HUES64 (cell line): ENCODE measurements around the gene CPNE4.

Experiments
- H3K27ac ChIP-seq: 2 replicates; pipeline ENCODE4 v1.7.0; 2013; ENCODE audit warnings: low read depth, low read length, inconsistent platforms
- H3K27me3 ChIP-seq: 2 replicates; pipeline ENCODE4 v1.6.1; 2013; ENCODE audit warnings: mild to moderate bottlenecking, low read length; ENCODE audit not compliant: insufficient read depth
- H3K36me3 ChIP-seq: 2 replicates; pipeline ENCODE4 v1.6.1; 2013; ENCODE audit warnings: mild to moderate bottlenecking, low read length; ENCODE audit not compliant: insufficient read depth
- H3K4me1 ChIP-seq: 2 replicates; pipeline ENCODE4 v1.6.1; 2013; ENCODE audit warnings: mild to moderate bottlenecking, low read length, moderate library complexity; ENCODE audit not compliant: insufficient read depth
- H3K4me3 ChIP-seq: 2 replicates; pipeline ENCODE4 v1.5.1; 2013; ENCODE audit warnings: mild to moderate bottlenecking, low read length, moderate library complexity
- H3K9ac ChIP-seq: 2 replicates; pipeline ENCODE4 v1.6.1; 2013; ENCODE audit warnings: mild to moderate bottlenecking, low read depth, low read length
- H3K9me3 ChIP-seq: 2 replicates; pipeline ENCODE4 v1.6.1; 2013; ENCODE audit warnings: low read depth, low read length; ENCODE audit not compliant: insufficient read depth
- WGBS: fragments of 150-250, 120-280 bp; methylation state at CpG from one replicate; pipeline ENCODE4 v1.1.7; 2013; ENCODE audit warnings: missing lambda C conversion rate; 5-methylcytosine and 5-hydroxymethylcytosine counted together

The CPNE4 gene

DNA sequence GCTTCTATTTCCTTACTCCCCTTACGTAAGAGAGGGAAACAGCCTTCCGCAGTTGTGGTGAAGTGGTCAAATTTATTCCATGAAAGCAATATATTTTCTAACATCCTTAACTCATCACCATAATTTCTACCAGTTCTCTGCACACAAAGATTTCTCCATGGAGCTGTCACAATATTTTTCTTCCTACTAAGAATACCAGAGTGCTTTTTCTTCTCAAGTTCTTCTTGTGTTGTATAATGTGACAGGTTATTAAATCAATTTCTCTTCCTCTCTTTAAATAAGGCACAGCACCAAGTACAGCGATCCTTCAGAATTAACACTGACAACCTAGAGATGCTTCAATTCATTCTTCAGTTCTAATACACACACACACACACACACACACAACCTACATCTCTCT is 153.0 kb downstream of the CPNE4 start:
- Histone ChIP-seq H3K9ac (no peak overlapping the region), H3K27ac (no peak overlapping the region), H3K36me3 (no peaks in the 10 kb centered on the region), H3K27me3 (no peaks in the 10 kb centered on the region), H3K4me1 (no peaks in the 10 kb centered on the region), H3K4me3 (no peak overlapping the region), H3K9me3 (no peaks in the 10 kb centered on the region)
- 92% methylated on average over 2 of the region's 3 CpGs for WGBS

DNA sequence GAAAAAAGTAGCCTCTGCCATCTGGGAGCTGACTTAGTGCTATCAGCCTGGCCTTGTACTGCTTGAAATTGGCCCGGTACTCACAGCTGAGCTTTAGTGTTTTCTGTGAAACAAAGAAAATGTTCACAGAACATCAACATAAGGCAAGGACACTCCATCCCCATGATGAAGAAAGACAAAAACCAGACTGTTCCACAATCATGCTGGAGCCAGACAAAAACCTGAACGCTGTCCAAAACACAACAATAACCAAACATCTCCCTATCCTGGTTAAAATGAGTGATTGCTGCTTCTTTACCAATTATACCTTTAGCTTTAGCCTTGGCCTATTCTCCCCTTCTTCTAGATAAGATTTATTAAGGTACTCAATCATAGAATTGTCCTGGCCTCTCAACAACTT is 153.9 kb downstream of the CPNE4 start:
- Histone ChIP-seq H3K4me3 (no peak overlapping the region), H3K9ac (no peak overlapping the region), H3K9me3 (no peaks in the 10 kb centered on the region), H3K4me1 (no peaks in the 10 kb centered on the region), H3K27me3 (no peaks in the 10 kb centered on the region), H3K36me3 (no peaks in the 10 kb centered on the region), H3K27ac (no peak overlapping the region)
- WGBS: 98% methylated on average over 2 of the region's 2 CpGs

DNA sequence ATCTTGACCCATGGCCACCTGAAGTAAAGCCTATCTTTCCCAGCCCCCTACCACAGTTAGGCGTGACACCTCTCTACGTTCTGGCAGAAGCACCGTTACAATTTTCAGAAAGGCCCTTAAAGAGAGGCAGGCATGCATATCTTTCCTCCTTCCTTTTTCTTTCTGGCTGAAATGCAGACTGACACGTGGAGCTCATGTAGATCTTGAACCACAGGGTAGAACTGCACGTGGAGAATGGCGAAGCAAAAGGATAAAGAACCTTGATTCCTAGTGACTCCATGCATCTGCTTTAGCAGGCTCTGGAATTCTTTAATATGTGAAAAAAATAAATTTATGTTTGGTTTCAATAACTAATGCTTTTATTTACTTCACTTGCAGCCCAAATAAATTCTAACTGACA is 166.6 kb downstream of the CPNE4 start:
- H3K4me3 ChIP-seq: no peak overlapping the region
- peaks cover 13% of the 10 kb centered on the region for H3K4me1 ChIP-seq
- no peaks in the 10 kb centered on the region for H3K27me3 ChIP-seq
- no peak overlapping the region for H3K9ac ChIP-seq
- H3K36me3 ChIP-seq: no peaks in the 10 kb centered on the region
- H3K27ac ChIP-seq: no peak overlapping the region
- 90% methylated on average over 6 of the region's 6 CpGs for WGBS
- no peaks in the 10 kb centered on the region for H3K9me3 ChIP-seq

DNA sequence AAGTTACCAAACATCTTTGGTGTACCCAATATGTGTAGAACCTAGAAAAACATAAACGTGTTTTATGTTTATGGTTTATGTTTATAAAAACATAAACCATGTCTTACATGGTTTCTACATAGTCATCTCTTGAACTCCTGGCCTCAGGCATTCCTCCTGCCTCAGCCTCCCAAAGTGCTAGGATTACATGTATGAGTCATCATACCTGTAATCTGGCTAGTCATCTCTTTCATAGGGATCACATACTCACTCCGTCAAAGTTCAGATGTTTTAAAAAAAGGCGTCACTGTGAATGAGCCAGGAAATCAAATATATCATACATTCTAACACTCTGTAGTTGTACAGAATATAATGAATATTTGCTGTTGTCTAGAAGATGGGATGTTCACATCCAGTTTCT is 178.6 kb downstream of the CPNE4 start:
- H3K4me3 ChIP-seq: no peak overlapping the region
- H3K27ac ChIP-seq: no peak overlapping the region
- no peaks in the 10 kb centered on the region for H3K27me3 ChIP-seq
- no peaks in the 10 kb centered on the region for H3K36me3 ChIP-seq
- no peaks in the 10 kb centered on the region for H3K4me1 ChIP-seq
- 92% methylated on average over 2 of the region's 3 CpGs for WGBS
- no peak overlapping the region for H3K9ac ChIP-seq
- H3K9me3 ChIP-seq: no peaks in the 10 kb centered on the region

DNA sequence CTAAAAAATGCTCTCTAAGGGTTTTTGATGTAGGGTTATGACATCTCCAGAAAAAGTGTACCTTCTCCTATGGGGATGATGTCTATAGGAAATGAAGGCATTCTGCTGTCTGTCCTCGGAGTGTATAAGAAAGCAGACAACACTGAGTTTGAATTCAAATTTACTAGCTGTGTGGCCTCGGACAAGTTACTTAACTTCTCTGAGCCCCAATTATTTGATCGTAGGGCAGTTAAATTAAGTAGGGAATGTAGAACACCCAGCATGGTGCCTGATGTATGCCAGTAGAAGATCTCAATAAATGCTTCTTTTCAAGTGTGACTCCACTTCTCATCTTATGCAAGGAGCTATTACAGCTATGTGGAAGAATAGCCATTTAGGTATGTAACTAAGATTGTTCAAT is 184.6 kb downstream of the CPNE4 start:
- no peaks in the 10 kb centered on the region for H3K27me3 ChIP-seq
- no peaks in the 10 kb centered on the region for H3K36me3 ChIP-seq
- H3K4me1 ChIP-seq: no peaks in the 10 kb centered on the region
- 92% methylated on average over 3 of the region's 3 CpGs for WGBS
- no peak overlapping the region for H3K27ac ChIP-seq
- H3K4me3 ChIP-seq: no peak overlapping the region
- H3K9ac ChIP-seq: no peak overlapping the region
- no peaks in the 10 kb centered on the region for H3K9me3 ChIP-seq

DNA sequence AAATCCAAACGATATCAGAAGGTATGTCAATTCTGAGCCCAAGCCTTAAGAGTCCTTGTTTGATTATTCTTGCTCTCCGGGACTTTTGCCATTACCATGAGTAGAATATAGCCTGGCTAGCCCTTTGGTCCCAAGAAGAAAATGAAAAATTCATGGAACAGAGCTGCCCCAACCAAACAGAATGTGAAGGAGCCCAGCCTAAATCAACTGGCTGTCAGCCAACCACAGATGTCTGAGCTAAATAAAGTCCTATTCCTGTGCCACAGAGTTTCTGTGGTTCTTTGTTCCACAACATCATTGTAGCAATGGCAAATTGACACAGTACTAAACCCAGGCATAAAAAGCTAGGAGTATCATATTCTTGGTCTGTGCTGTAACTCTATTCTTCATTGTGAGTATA is 185.2 kb downstream of the CPNE4 start:
- H3K27ac ChIP-seq: no peak overlapping the region
- no peaks in the 10 kb centered on the region for H3K36me3 ChIP-seq

DNA sequence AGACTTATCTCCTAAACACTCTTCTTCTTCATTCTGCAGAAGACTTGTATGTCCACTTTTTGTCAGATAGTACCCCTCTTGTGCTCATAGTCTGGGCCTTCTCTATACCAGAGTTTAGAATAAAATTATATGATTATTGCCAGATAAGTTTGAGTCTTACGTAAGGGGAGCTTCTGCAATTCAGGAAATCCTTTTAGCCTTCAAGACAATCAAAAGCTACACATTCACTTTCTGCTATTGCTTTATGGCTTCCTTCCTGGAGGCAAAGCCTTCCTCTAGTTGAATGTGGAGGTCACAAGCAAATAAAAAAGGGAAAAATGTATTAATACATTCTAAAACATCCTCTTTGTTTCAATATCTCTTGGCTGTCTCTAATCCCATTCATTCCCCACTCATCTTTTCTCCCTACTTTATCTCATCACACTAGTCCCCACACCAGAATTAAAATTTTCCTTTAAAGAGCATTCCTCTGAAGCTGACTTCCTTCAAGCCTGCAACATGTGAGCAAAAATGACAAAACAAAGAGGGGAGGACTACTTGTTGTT is 186.8 kb downstream of the CPNE4 start:
- WGBS: 100% methylated on average over 1 of the region's 1 CpG
- Histone ChIP-seq H3K9me3 (no peaks in the 10 kb centered on the region), H3K4me1 (no peaks in the 10 kb centered on the region), H3K4me3 (no peak overlapping the region), H3K36me3 (no peaks in the 10 kb centered on the region), H3K27ac (no peak overlapping the region), H3K9ac (no peak overlapping the region), H3K27me3 (no peaks in the 10 kb centered on the region)

More for the DNA sequence above, 185.2 kb downstream of the CPNE4 start:
- no peak overlapping the region for H3K9ac ChIP-seq
- H3K4me1 ChIP-seq: no peaks in the 10 kb centered on the region
- H3K27me3 ChIP-seq: no peaks in the 10 kb centered on the region
- WGBS: 95% methylated on average over 2 of the region's 2 CpGs
- H3K4me3 ChIP-seq: no peak overlapping the region
- H3K9me3 ChIP-seq: no peaks in the 10 kb centered on the region

DNA sequence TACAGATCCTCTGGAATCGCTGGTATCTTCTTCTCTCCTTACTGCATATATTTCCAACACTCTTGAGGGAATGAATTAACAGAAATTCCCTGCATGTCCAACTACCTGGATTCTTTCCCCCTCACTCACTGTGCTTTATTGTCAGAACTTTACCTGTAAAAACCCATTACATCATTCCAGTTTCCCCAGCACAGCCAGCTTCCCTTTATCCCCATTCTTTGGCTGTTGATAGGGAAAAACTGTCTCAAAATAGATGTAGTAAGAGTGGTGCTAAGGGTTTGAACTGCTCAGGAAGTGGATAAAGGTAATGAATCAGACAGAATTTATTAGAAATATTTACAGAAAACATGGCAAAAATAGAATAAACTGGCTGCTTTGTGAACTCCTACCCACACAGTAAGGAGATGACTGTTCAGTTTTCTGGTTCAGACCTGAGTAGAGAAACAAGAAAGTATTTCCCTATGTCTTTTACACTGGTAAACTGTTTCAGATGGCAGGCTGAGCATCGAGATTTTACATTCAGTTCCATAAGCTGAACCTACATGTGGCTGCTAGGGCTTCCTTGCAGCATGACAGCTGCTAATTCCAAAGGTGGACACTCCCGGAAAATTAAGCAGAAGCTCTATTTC is 188.4 kb downstream of the CPNE4 start:
- Histone ChIP-seq H3K27ac (no peak overlapping the region), H3K4me3 (no peak overlapping the region), H3K9me3 (no peaks in the 10 kb centered on the region), H3K4me1 (no peaks in the 10 kb centered on the region), H3K27me3 (no peaks in the 10 kb centered on the region), H3K9ac (no peak overlapping the region), H3K36me3 (no peaks in the 10 kb centered on the region)
- WGBS: 85% methylated on average over 3 of the region's 3 CpGs

DNA sequence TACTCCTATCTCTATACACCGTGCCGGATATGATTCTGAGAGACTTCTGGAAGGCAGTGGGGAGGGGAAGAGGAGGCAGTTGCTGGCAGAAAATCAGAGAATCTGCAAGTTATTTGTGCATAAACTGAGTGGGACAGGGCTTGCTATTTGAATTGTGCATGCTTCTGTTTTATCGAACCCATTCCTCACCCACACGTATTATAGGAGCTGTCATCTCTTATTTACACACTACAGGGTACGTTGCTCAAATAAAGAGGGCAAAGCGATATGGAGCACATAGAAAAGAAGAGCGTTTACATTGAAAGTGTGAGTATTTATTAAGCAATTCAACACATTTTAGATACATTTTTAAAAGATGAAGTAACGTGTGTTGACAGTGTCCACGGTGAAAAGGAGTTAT is 191.6 kb downstream of the CPNE4 start:
- Histone ChIP-seq H3K36me3 (no peaks in the 10 kb centered on the region), H3K27me3 (no peaks in the 10 kb centered on the region), H3K4me1 (no peaks in the 10 kb centered on the region), H3K27ac (no peak overlapping the region), H3K4me3 (no peak overlapping the region), H3K9ac (no peak overlapping the region), H3K9me3 (no peaks in the 10 kb centered on the region)
- 96% methylated on average over 7 of the region's 9 CpGs for WGBS

DNA sequence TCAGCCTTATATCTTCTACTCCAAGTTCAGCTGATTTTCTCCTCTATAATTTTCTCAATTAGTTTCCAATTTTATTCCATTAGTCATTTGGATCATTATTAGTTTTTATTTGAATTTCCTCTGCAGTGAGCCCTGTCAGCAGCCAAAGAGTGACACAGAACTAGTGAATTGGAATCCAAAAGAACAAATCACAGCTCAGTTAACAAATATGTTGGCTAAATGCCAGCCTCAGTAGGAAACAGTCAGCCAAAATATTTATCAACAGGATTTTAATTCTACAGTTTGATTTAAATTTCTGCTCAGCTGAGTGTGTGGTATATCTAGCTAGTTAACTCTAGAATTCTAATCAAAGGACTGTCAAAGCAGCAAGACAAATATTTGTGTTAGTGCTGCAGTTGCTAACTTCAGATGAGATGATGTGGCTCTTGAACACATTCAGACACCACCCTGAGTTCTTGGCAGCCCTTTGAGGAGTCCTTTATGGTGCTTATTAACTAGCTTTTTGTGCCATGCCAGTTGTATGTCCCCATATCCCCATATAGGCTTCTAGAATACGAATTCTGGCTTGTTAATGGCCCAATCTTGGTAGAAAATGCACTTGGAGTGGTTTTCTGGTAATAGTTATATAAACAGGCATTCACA is 194.5 kb downstream of the CPNE4 start:
- H3K4me3 ChIP-seq: no peak overlapping the region
- no CpG with 5 or more reads among the region's 1 CpG for WGBS
- no peak overlapping the region for H3K9ac ChIP-seq
- no peaks in the 10 kb centered on the region for H3K27me3 ChIP-seq
- H3K36me3 ChIP-seq: no peaks in the 10 kb centered on the region
- H3K9me3 ChIP-seq: no peaks in the 10 kb centered on the region
- H3K4me1 ChIP-seq: no peaks in the 10 kb centered on the region
- H3K27ac ChIP-seq: no peak overlapping the region

DNA sequence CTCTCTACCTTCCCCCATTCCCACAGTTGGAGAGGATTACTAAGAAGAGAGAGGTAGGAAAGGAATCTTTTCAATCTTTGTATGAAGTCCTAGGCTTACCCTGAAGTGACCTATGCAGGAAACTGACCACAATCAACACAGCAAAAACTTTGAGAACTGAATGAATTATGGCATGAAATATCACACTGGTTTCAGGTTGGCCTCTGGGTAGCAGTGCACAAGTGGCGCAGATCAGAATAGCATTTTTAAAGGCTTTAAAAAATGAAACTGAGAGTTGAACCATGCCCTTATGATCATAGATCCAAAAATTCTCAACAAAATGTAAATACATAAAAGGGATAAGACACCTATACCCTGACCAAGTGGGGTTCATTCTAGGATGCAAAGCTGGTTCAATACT is 198.9 kb downstream of the CPNE4 start:
- Histone ChIP-seq H3K9me3 (no peaks in the 10 kb centered on the region), H3K9ac (no peak overlapping the region), H3K4me3 (no peak overlapping the region), H3K36me3 (no peaks in the 10 kb centered on the region), H3K27me3 (no peaks in the 10 kb centered on the region), H3K27ac (no peak overlapping the region), H3K4me1 (peaks cover 9% of the 10 kb centered on the region)
- 100% methylated on average over 1 of the region's 1 CpG for WGBS
